Nucleus accumbens (tissue), 56 donors: ENCODE results near the gene SORCS2.
A peak's percentile ranks its signal among the peaks of the same experiment; 100 is the strongest.

Source experiments
- DNase-seq, 56 donors: peaks; one replicate each; lab custom pipeline; 2025; lab: John Stamatoyannopoulos, UW

SORCS2 gene

GRCh38 chr4:7735395-7735794 lies 543.1 kb downstream of the SORCS2 start:
- no peak for DNase-seq

- no peak for DNase-seq
Observed at GRCh38 chr4:7735961-7736360, 543.6 kb downstream of the SORCS2 start.

GRCh38 chr4:7736436-7737267 lies 544.3 kb downstream of the SORCS2 start:
- no peak for DNase-seq

DNA sequence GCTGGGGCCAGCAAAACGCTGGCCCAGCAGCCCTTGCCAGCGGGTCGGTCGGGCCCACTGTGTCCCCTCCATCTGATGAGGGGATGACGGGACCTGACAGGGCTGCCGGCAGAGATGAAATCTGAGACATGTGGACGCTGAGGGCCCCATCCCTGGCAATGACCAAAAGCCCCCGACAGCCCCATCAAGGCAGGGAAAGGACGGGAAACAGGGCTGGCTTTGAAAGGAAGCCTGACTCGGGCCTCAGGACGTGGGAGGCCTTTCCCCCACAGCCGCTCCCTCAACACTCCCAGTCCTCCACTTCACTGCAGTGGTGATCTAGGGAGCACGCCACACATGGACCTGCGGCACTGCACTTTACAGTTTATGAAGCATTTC lies 544.9 kb downstream of the SORCS2 start:
- no peak for DNase-seq

DNA sequence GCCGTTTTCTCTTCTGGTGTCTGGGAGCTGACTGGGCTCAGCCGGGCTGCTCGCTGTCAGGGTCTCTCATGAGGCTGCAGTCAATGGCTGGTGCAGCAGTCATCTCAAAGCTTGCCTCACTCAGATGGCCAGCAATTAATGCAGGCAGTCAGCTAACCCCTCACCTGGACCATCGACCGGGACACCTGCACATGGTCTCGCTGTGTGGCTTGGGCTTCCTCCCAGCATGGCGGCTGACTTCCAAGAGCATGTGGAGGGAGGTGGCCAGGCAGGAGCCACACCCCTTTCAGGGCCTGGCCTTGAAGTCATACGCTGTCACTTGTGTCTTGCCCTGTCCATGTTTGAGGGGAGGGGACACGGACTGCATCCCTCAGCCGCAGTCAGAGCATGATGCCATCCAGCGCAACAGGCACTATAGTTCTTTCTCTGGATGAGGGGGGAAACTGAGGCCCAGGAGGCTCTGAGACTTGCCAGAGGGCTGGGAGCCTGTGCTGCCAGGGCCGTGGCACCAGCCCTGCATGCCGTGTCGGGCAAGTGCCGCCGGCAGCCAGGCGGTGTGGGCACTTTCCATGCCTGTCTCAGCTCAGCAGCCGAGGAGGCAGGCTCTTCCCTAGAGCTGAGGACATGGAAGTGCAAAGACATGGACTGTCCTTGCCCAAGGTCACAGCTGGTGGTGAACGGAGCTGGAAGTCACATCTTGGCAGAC lies 545.6 kb downstream of the SORCS2 start:
- no peak for DNase-seq

GRCh38 chr4:7738458-7739076 lies 546.2 kb downstream of the SORCS2 start:
- no peak for DNase-seq

DNA sequence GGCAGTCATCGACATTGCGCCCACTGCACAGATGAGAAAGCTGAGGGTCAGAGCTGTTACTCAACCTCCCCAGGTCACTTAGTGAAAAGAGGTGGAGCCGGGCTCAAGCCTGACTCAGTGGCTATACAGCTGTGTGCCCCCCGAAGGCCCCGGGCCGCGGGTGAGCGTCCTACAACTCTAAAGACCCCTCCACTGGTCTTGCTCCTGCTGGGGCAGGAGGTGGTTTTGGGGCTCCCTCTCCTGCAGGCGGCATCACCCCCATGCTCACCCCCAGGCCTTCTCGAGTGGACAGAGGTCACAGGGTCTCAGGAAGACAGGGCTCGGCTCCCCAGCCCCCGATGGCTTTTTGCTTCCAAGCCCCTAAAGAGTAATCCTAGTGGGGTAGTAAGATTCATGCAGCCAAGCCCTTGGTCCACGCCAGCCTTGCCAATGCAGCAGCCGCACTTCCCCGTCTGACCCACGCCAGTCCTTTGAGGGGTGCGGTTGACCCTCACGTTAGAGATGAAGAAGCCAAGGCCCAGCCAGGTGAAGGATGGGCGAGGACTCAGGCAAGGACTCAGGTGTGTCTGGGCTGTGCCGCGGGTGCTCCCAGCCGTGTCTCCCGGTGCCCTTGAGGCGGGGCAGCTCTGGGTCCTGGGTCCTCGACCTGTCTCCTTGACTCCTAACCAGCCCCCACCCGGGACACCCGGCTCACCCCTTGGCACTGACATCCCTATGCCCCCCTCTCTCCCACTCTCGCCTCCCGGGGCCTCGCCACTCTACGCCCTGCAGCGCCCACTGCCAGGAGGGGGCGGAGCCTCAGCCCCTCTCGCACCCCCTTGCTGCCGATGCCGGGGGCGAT lies 547.0 kb downstream of the SORCS2 start:
- DNase-seq: no peak

DNA sequence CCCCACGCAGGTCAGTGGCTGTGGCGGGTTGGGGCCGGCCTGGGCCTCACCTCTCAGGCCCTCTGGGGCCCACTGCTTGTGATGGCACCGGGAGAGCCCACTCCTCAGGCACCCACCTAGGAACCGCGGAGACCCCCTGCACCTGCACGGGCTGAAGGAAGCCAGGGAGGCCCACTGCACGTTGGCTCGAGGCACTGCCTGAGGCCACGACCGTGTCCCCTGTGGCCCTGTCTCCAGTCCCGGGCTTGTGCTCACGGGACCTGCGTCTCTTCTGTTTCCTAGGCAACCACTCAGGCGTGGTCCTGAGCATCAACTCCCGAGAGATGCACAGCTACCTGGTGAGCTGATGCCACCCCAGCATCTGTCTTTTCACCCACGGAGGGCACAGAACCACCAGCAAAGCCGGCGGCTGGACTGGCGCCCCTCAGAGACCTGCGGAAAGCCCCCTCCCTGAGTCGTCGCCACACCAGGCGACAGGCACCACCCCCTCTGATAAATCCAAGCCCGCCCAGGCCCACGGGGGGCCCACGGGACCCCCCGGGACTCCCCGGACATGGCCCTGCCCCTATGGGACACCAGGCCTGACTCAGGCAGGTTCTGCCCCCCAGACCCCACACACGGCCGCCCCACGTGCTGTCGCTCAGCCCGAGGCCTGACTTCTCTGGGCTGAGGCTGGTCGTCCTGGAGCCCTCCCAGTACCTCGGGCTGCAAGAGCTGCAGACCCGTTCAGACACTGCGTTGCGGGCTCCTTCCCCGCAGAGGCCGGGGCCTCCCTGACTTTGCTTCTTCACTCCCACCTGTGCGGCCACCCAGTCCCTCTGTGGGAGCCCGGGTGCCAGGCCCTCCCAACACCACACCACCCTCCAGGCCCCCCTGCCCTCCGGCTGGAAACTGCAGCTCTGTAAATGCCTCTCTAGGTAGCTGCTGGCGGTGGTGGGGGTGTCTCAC lies 547.9 kb downstream of the SORCS2 start:
- DNase-seq: no peak

GRCh38 chr4:7740866-7741525 lies 548.7 kb downstream of the SORCS2 start:
- no peak for DNase-seq

DNA sequence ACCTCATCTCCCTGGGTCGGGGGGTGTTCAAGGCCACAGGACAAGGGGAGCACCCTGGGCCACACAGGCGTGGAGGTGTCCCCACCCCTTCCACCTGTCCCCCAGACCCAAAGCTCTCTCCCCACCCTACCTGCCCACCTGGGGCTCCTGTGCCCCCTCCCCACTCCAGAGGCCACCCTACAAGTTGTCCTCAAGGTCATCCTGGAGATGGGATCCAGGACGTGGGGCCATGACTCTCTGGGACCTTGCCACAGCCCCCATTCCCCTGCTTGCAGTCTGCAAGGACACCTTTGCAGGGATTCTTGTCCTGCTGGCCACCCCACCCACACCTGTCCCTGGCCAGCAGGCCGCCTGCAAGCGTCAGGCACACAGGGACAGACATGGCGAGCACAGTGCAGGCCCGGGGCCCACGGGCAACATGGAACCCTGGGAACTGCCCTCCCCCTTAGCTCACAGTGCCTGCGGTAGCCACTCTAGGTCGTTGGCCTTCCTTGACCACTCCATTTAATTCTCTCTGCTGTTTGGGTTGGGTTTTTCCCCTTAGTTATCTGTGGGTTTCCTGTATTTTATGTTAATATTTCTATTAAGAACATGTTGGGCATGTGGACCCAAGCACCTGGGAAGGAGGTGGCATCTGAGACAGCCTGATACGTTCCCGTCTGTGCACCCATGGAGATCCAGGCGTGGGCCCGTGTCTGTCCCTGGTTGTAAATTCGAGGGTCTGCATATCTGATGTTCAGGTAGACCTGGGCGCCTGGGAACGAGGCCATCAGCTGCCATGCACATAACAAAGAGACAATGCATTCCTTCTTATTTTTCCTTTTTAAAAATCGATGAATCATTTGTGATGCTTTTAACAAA lies 549.8 kb downstream of the SORCS2 start:
- DNase-seq: no peak

DNA sequence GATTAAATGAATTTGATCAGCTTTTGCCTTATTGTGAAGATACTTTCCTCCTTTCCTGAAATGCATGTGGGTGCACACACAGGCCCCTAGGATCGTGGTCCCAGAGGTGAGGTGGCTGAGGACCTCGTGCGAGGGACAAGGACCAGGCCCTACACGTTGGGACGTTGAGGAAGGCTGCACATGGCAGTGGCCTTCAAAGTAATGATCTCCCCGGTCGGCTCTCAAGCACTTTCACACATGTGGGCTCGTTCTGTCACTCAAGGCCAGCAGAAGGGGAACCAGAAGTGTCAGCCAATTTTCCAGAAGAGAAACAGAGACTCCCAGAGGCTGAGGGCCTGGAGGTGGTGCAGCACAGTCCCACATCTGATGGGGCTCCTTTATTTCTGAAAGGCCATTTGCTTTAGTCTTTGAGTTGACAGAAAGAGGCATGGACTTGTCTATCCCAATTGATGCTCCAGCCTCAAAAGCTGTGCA lies 550.5 kb downstream of the SORCS2 start:
- no peak for DNase-seq

GRCh38 chr4:7744142-7744804 lies 551.9 kb downstream of the SORCS2 start:
- peak in 2 of 56 donors; percentile 9 to 11 for DNase-seq

DNA sequence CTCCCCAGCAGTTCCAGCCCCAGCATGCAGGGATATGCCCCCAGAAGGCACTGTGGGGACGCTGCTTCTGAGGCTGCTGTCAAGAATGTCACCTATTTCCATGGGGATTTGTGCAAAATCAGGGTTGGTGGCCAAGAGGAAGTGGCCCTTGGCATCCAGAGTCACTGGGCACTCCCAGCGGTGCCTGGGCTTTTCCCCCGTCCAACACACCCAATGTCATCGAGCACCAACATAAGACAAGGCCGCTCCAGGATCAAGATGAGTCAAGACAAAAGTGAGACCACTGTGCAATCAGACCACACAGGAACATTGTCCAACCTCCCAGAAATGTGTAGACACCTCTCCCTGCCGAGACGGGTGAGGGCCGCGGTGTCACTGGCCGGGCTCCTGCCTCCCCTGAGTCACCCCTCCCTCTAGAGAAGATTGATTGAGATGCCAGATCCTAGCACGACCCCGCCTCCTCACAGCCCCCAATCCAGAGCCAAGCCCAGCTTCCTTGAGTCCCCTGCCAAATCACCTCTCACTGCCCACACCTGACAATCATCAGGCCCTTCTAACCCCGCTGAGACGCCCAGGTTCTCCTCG lies 553.1 kb downstream of the SORCS2 start:
- DNase-seq: no peak

DNA sequence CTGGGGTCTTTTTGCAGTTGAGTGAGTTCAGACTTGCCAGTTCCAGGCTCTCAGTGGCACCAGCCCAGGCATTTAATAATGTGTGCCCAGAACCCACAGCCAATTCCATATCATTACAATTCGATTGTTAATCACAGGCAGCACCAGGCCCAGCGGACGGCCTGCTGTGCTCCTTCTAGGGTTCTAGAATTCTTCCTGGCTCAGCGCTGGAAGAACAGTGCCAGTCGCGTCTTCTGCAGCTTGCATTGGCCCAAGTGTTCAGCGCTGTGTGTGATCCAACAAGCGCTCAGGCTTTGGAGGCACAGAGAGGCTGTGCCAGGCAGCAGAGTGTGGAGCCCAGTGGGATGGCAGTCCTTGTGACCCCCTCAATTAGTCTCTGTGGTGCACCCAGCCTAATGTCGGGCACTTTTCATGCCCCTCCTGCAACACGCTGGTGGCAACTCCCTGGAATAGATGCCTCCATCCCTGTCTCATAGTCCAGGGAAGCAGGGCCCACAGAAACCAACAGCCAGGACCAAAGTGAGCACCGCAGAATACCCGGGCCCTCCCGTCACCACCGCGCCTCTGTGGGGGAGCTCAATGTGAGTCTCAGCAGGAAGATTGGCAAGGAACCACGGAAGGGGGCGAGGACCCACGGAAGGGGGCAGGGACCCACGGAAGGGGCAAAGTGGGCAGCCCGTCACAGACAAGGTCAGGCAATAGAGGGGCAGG lies 554.2 kb downstream of the SORCS2 start:
- DNase-seq: peak in 3 of 56 donors; percentile 17 to 29 (median 21)

DNA sequence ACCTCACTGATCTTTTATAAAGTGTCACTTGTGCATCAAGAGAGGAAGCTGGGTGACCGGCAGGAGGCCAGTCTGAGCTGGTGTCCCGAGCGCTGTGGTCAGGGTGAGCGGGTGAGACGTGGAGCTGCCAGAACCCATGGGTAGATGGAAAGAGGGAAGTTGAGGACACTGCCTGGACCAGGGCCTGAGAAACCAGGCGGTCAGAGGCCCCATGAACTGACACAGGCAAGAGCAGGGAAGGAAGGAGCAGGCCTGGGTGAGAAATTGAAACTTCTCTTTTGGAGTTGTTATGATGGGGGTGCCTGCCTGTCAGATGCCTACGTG lies 554.7 kb downstream of the SORCS2 start:
- DNase-seq: peak in 9 of 56 donors; percentile 16 to 41 (median 21)

GRCh38 chr4:7747566-7747965 lies 555.2 kb downstream of the SORCS2 start:
- DNase-seq: no peak
